Occipital lobe (tissue), 2 donors: Measurements from ENCODE around the gene CAP2. TPM values are rescaled to one million over a fixed set of nuclear protein-coding genes. Genes with fewer than 3 reads are reported as not detected.
"Not testable (repeated sequence)": the region's sequence is repeated elsewhere in the genome, so short reads cannot be mapped to it uniquely, and the experiment has no call there.

Experiments
- DNase-seq: peaks from one replicate; lab custom pipeline; 2025; lab: John Stamatoyannopoulos, UW
- total RNA-seq: library from RNA; depleted of rRNA; stranded (reverse); fragments of >200 nt; gene quantifications from one replicate; pipeline ENCODE4 v1.2.3, GENCODE V29; 2014

CAP2 gene
- total RNA-seq, 1 donor from 2014 or later: 33.7 TPM

GRCh38 chr6:17574866-17575560 lies 181.6 kb downstream of the CAP2 start:
- DNase-seq: no peak

- DNase-seq: no peak
Measured at GRCh38 chr6:17577059-17577458, 183.7 kb downstream of the CAP2 start.

GRCh38 chr6:17580518-17581048 lies 187.2 kb downstream of the CAP2 start:
- DNase-seq: peak; percentile 39

GRCh38 chr6:17581282-17581681 lies 187.9 kb downstream of the CAP2 start:
- not testable (repeated sequence) for DNase-seq

GRCh38 chr6:17583811-17584210 lies 190.4 kb downstream of the CAP2 start:
- no peak for DNase-seq

- no peak for DNase-seq
Measured at GRCh38 chr6:17584241-17584803, 190.9 kb downstream of the CAP2 start.

- no peak for DNase-seq
Measured at GRCh38 chr6:17585766-17586490, 192.5 kb downstream of the CAP2 start.

- DNase-seq: not testable (repeated sequence)
Measured at GRCh38 chr6:17586623-17587022, 193.2 kb downstream of the CAP2 start.

GRCh38 chr6:17588011-17588410 lies 194.6 kb downstream of the CAP2 start:
- no peak for DNase-seq

GRCh38 chr6:17589406-17590096 lies 196.2 kb downstream of the CAP2 start:
- no peak for DNase-seq

GRCh38 chr6:17591287-17591686 lies 197.9 kb downstream of the CAP2 start:
- no peak for DNase-seq

- no peak for DNase-seq
Measured at GRCh38 chr6:17593246-17593645, 199.9 kb downstream of the CAP2 start.

- no peak for DNase-seq
Measured at GRCh38 chr6:17596085-17596484, 202.7 kb downstream of the CAP2 start.

- DNase-seq: peak; percentile 94
Measured at GRCh38 chr6:17599877-17600526, 206.6 kb downstream of the CAP2 start, which contains the start of gene FAM8A1. FAM8A1 (plus strand) TSS chr6:17600302; CDS start chr6:17600410, 108 bp downstream.

GRCh38 chr6:17600527-17601385 lies 207.4 kb downstream of the CAP2 start:
- DNase-seq: no peak

GRCh38 chr6:17601386-17601703 lies 207.9 kb downstream of the CAP2 start:
- no peak for DNase-seq

- no peak for DNase-seq
Measured at GRCh38 chr6:17602888-17603287, 209.5 kb downstream of the CAP2 start.

- no peak for DNase-seq
Measured at GRCh38 chr6:17606606-17607005, 213.2 kb downstream of the CAP2 start.
